Regular cardiac myocyte (primary cell): ENCODE data around the gene MRPL39. TPM values are rescaled to one million over a fixed set of nuclear protein-coding genes. Genes with fewer than 3 reads are reported as not detected.

ENCODE experiments used
- total RNA-seq: library from RNA; depleted of rRNA; stranded (reverse); fragments of >200 nt; gene quantifications from 2 replicates; pipeline ENCODE4 v1.2.3, GENCODE V29; 2014

Gene MRPL39
- 25.9 and 49.5 TPM in 2 replicates for total RNA-seq

DNA sequence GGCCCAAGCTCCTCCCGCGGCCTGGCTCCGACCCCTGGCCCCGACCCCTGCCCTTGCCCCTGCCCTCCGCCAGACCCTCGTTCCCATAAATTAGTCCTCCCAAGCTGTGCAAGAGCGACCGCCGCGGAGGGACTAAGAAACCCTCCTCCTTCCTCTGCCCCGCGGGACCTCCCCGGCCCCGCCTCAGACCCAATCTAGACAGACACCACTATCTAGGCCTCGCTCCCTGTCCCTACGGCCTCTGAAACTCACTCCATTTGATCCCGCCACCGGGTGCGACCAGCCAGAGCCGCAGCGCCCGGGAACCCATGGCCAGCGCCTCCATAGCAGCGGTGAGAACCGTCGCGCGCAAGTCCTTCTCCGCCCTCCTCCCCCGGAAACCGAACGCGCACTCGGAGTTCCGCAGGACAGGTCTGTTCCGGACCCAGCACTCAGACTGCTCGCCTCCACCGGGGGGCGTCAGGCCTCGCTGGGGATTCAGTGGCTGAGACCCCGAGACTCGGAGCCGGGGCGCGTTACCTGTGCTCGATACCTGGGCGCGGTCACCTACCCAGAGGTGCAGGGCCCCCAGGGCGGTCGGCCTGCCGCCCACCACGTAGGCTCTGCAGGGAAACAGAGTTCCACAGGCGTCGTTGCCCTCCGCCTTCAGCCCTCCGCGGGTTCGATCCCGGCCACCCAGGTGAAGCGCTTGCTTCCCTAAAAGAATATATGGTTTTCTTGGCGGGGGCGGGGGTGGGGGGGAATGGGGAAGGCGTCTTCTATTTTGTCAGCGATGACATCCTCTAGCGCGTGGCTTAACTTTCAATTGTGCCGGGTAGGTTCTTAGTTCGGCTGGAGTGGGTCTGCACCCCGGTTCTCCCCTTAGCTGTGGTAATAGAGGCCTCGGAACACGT lies at the start of gene MRPL39:
MRPL39 (minus strand) TSS at position 331 of the 893 bp plus-strand sequence; CDS start at position 325, 6 bp downstream.

DNA sequence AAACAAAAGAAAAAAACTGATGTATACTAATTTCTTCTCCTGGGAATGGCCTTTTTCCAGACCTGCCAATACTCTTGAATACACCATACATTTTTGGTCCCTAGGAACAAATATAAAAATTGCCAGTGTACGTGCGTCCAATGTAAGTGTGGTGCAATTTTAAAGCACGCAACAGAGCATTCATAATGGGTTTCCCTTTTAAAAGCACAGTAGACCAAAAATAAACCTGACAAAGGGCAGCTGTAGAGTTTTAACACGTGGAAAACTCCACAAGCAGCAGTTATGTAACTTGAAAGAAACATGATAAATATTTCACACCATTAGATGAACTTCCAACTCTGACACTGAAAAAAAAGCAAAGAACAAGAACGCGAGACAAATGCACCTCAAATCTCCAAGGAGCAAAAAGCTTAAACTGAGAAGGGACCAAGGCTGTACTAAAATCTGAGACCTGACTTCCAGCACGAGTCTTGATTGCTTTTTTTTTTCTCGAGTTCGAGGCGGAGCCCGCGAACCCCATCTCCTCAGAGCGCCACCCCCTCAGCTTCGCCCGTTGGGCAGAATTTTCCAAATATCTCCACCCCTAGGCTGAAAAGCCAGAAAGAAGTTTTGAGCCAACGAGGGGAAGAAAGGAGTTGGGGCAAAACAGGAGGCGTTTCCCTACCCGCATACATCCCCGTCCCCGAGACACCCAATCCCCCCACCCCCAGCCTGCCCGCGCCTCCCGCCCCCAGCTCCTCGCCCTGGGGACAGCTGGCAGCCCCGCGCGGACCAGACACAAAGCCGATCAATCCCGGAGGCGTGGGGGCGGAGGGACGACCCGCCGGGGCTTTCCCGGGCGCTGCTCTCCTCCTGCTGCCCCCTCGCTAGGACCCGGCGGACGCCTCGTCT lies 31.6 kb upstream of the MRPL39 start, which contains the start of gene JAM2:
JAM2 (plus strand) TSS at position 599 of the 891 bp plus-strand sequence. CDS start 564 bp downstream, outside the sequence.

Other genes with a start within 250 kb of the MRPL39 start
- gene JAM2, start 31.8 kb upstream of the MRPL39 start, total RNA-seq: under 0.01 and 2.0 TPM in 2 replicates
- 36.9 and 68.1 TPM in 2 replicates for gene ATP5PF, start 127.4 kb upstream of the MRPL39 start, total RNA-seq
- 29.3 and 33.8 TPM in 2 replicates for gene GABPA, start 127.5 kb upstream of the MRPL39 start, total RNA-seq